K562 (cell line): ENCODE results near the gene SPDYE16. TPM values are rescaled to one million over a fixed set of nuclear protein-coding genes. Genes with fewer than 3 reads are reported as not detected.

ENCODE experiments used
- BACH1 ChIP-seq: fragments of 200-800 bp; sonication (Bioruptor generic); IDR thresholded peaks from 2 replicates; pipeline ENCODE4 v1.6.1; 2016; ENCODE audit warnings: missing genetic modification characterization, missing compliant biosample characterization
- CBFA2T3 ChIP-seq: fragments of 450-650 bp; IDR thresholded peaks from 2 replicates; pipeline ENCODE4 v1.6.1; 2017
- CHAMP1 ChIP-seq: fragments of 450-650 bp; IDR thresholded peaks from 2 replicates; pipeline ENCODE4 v1.6.1; 2016; ENCODE audit warnings: mild to moderate bottlenecking
- COPS2 ChIP-seq: fragments of 450-650 bp; conservative IDR thresholded peaks from 2 replicates; pipeline ENCODE4 v1.6.1; 2016; ENCODE audit warnings: mild to moderate bottlenecking, moderate library complexity
- CREBBP ChIP-seq: IDR thresholded peaks from one replicate; pipeline ENCODE4 v1.6.1; 2012; ENCODE audit warnings: low read depth, mild to moderate bottlenecking, control low read depth, inconsistent platforms, low read length
- E4F1 ChIP-seq: fragments of 250-450 bp; sonication (Bioruptor Pico); IDR thresholded peaks from 2 replicates; pipeline ENCODE4 v1.5.0; 2021; ENCODE audit warnings: mild to moderate bottlenecking, borderline replicate concordance
- ESRRA ChIP-seq: fragments of 450-650 bp; IDR thresholded peaks from 2 replicates; pipeline ENCODE4 v1.6.1; 2014; ENCODE audit warnings: low read depth, mild to moderate bottlenecking, moderate library complexity, borderline replicate concordance
- FOXK1 ChIP-seq: sonication (generic); formaldehyde crosslinking; IDR thresholded peaks from 2 replicates; pipeline ENCODE4 v1.8.0; 2022; ENCODE audit warnings: missing genetic modification reagents, mild to moderate bottlenecking, borderline replicate concordance
- GMEB1 ChIP-seq: fragments of 250-450 bp; sonication (Bioruptor Pico); IDR thresholded peaks from 2 replicates; pipeline ENCODE4 v1.4.0; 2020; ENCODE audit warnings: mild to moderate bottlenecking
- KAT8 ChIP-seq: fragments of 450-650 bp; IDR thresholded peaks from 2 replicates; pipeline ENCODE4 v1.6.1; 2016; ENCODE audit warnings: low read depth, mild to moderate bottlenecking
- KDM1A ChIP-seq, 2 experiments: fragments of 450-650 bp; IDR thresholded peaks; 2 replicates each; pipeline ENCODE4 v1.6.1; 2016; ENCODE audit warnings: mild to moderate bottlenecking in 2 of 2
- MAFK ChIP-seq: IDR thresholded peaks from 2 replicates; pipeline ENCODE4 v1.6.1; 2011; ENCODE audit warnings: low read length, improper control_type of control experiment
- MCM3 ChIP-seq: fragments of 450-650 bp; IDR thresholded peaks from 2 replicates; pipeline ENCODE4 v1.6.1; 2016
- NEUROD1 ChIP-seq: fragments of 150-350 bp; IDR thresholded peaks from 2 replicates; pipeline ENCODE4 v1.6.1; 2014; ENCODE audit warnings: borderline replicate concordance, low read length, low read depth; ENCODE audit not compliant: partially characterized antibody
- NFE2L1 ChIP-seq: fragments of 450-650 bp; IDR thresholded peaks from 2 replicates; pipeline ENCODE4 v1.6.1; 2016; ENCODE audit warnings: missing genetic modification characterization, low read depth, mild to moderate bottlenecking, missing compliant biosample characterization, moderate library complexity, borderline replicate concordance
- RCOR1 ChIP-seq, 2 experiments: IDR thresholded peaks; 2 replicates each; pipeline ENCODE4 v1.6.1; 2012; ENCODE audit warnings: low read depth in 2 of 2, low read length in 2 of 2, borderline replicate concordance in 1 of 2, improper control_type of control experiment in 1 of 2
- ZNF184 ChIP-seq: sonication (generic); formaldehyde crosslinking; IDR thresholded peaks from 2 replicates; pipeline ENCODE4 v1.5.0; 2020; ENCODE audit warnings: missing genetic modification reagents
- ZNF212 ChIP-seq: fragments of 450-650 bp; formaldehyde crosslinking; IDR thresholded peaks from 2 replicates; pipeline ENCODE4 v1.4.0; 2020; ENCODE audit warnings: mild to moderate bottlenecking
- ZNF766 ChIP-seq: fragments of 200-800 bp; sonication (Bioruptor generic); conservative IDR thresholded peaks from 2 replicates; pipeline ENCODE4 v1.6.1; 2016; ENCODE audit warnings: missing genetic modification characterization, missing compliant biosample characterization
- polyA plus RNA-seq, 8 experiments: library from polyadenylated mRNA; depleted of rRNA in 4 of 8; stranded (reverse) in 5 of 8; unstranded in 3 of 8; fragments of >200 nt; fragmentation: Nextera tagmentation in 2 of 8; fragmentation: Illumina TruSeq in 1 of 8; extraction: Ambion mirVana in 2 of 8; extraction: Trizol in 1 of 8; gene quantifications; 2 replicates each; pipeline versions ENCODE4 v1.2.1 to v1.2.3, GENCODE V29; 2011 to 2014; ENCODE audit warnings: inconsistent platforms in 1 of 8, missing spikeins in 1 of 8
- total RNA-seq, 7 experiments: library from RNA; depleted of rRNA in 6 of 7; stranded (reverse); fragments of >200 nt in 6 of 7; fragmentation: Illumina TruSeq in 2 of 7; extraction: Trizol in 2 of 7; gene quantifications; 2 replicates each; pipeline versions ENCODE4 v1.2.1 to v1.2.3, GENCODE V29; 2011 to 2021; ENCODE audit warnings: low replicate concordance in 1 of 7

SPDYE16 gene
- total and polyA plus RNA-seq, 9 of the 15 experiments (the other 6 are each of a cell fraction or from before 2014, with no cell fraction given), result 0.04 to 0.13 (median 0.06) TPM; not detected in 4

- no peak for TF ChIP-seq GMEB1 (CRISPR knock-in tag)
- TF ChIP-seq RCOR1 (IDR thresholded peaks at IDR 0.05; ENCODE audit: borderline replicate concordance in 1 of 2, low read depth in 2 of 2, low read length in 2 of 2), result 0 out of 4 replicates have a peak, but pooled peaks of 1 of the 2 experiments have one; percentile 32
- TF ChIP-seq E4F1 (CRISPR knock-in tag), result no peak
- no peak for TF ChIP-seq FOXK1 (CRISPR knock-in tag)
- no peak for TF ChIP-seq ZNF184 (CRISPR knock-in tag)
- TF ChIP-seq KDM1A (IDR thresholded peaks at IDR 0.05), result peak; percentile 18 to 39; a peak in 2 of 4 replicates
- TF ChIP-seq CREBBP, result no peak
- no peak for TF ChIP-seq BACH1 (tag)
- TF ChIP-seq KAT8, result no peak
- TF ChIP-seq ZNF212 (CRISPR knock-in tag), result no peak
- no peak for TF ChIP-seq MCM3
- peak; percentile 16; the same call in 1 of the 2 replicates for TF ChIP-seq ESRRA
- no peak for TF ChIP-seq NEUROD1
- no peak for TF ChIP-seq CHAMP1
- no peak for TF ChIP-seq COPS2
- TF ChIP-seq NFE2L1, result no peak
- no peak for TF ChIP-seq ZNF766 (CRISPR knock-in tag)
- no peak for TF ChIP-seq CBFA2T3
- TF ChIP-seq MAFK, result no peak
These were observed 35.2 kb downstream of the SPDYE16 start (continued) for GRCh38 chr7:76507723-76508406.
